ENCODE results near the gene CWF19L2.

Gene CWF19L2

DNA sequence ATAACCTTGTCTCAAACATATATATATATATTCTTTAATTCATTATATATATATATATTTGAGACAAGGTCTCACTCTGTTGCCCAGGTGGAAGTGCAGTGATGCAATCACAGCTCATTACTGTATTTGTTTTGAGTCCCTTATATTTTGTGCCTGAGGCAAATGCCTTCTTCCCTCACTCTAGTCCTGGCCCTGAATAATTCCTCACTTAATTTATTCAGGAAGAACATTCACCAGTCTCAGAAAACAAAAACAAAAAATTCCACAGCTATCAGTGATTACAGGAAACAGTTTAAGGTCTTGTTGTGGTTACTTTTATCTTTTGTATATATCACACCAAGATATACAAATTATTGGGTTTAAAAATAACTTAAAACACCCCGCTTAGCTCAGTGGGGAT lies 155.7 kb downstream of the CWF19L2 start:
- no peak for DNase-seq (ENCODE audit: low read depth in 2 of 2)

DNA sequence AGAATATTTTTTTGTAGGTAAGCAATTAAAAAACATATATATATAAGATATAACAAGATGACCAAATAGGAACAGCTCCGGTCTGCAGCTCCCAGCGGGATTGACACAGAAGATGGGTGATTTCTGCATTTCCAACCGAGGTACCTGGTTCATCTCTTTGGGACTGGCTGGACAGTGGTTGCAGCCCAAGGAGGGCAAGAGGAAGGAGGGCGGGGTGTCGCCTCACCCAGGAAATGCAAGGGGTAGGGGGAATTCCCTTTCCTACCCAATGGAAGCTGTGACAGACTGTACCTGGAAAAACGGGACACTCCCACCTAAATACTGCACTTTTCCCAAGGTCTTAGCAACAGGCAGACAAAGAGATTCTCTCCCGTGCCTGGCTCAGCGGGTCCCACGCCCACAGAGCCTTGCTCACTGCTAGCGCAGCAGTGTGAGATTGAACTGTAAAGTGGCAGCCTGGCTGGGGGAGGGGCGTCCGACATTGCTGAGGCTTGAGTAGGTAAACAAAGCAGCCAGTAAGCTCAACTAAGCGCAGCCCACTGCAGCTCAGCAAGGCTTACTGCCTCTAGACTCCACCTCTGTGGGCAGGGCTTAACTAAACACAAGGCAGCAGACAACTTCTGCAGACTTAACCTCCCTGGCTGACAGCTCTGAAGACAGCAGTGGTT lies 163.8 kb downstream of the CWF19L2 start:
- no peak for DNase-seq (ENCODE audit: low read depth in 2 of 2)

GRCh38 chr11:107282195-107282594 lies 175.4 kb downstream of the CWF19L2 start:
- DNase-seq (ENCODE audit: low read depth in 2 of 2) = no peak

Data from stimulated activated CD8-positive, alpha-beta memory T cell treated with anti-CD3 and anti-CD28 coated beads, Interleukin-15, amount 100 ng/mL, for 48 hours (primary cell).